Heart left ventricle (tissue), 16 donors: ENCODE measurements around the gene TMEM50A. TPM values are rescaled to one million over a fixed set of nuclear protein-coding genes. Genes with fewer than 3 reads are reported as not detected.
A peak's percentile ranks its signal among the peaks of the same experiment; 100 is the strongest.
"Not testable (repeated sequence)": the region's sequence is repeated elsewhere in the genome, so short reads cannot be mapped to it uniquely, and the experiment has no call there.

Source experiments
- ATAC-seq, 4 donors: fragments of 200-7000 bp; cut with Tn5 transposase; one replicate each; pipeline ENCODE4 v1.9.1; 2020 to 2022; ENCODE audit warnings: moderate library complexity in 4 of 4, mild to moderate bottlenecking in 3 of 4, moderate number of reproducible peaks in 1 of 4
- DNase-seq, 5 donors: peaks; one replicate each; pipeline ENCODE4 v3.0.0-alpha.2; 2020
- H3K27ac ChIP-seq, 12 donors: fragments of 200-600 bp; sonication (generic) in 4 of 12; one replicate each; pipeline versions ENCODE4 v1.5.0 to v1.8.0; 2016 to 2022; ENCODE audit warnings: mild to moderate bottlenecking in 2 of 12
- H3K27me3 ChIP-seq, 9 donors: fragments of 200-600 bp; sonication (generic) in 2 of 9; one replicate each; pipeline versions ENCODE4 v1.5.1 to v1.8.0; 2016 to 2022; ENCODE audit warnings: mild to moderate bottlenecking in 3 of 9
- H3K36me3 ChIP-seq, 9 donors: fragments of 200-600 bp; sonication (generic) in 2 of 9; one replicate each; pipeline versions ENCODE4 v1.5.0 to v1.8.0; 2018 to 2022; ENCODE audit warnings: mild to moderate bottlenecking in 2 of 9
- H3K4me1 ChIP-seq, 12 donors: fragments of 200-600 bp; sonication (generic) in 4 of 12; one replicate each; pipeline versions ENCODE4 v1.5.0 to v1.8.0; 2016 to 2022; ENCODE audit warnings: mild to moderate bottlenecking in 3 of 12
- H3K4me3 ChIP-seq, 12 donors: fragments of 200-600 bp; sonication (generic) in 4 of 12; one replicate each; pipeline versions ENCODE4 v1.5.0 to v1.8.0; 2017 to 2022; ENCODE audit warnings: mild to moderate bottlenecking in 9 of 12, moderate library complexity in 4 of 12
- H3K9me3 ChIP-seq, 12 donors: fragments of 200-600 bp; sonication (generic) in 4 of 12; one replicate each; pipeline versions ENCODE4 v1.5.0 to v1.8.0; 2016 to 2022; ENCODE audit warnings: mild to moderate bottlenecking in 1 of 12
- CTCF ChIP-seq, 12 donors: fragments of 200-600 bp; sonication (generic) in 4 of 12; IDR thresholded peaks; one replicate each; pipeline versions ENCODE4 v1.5.0 to v1.8.0; 2018 to 2022; ENCODE audit warnings: antibody characterized with exemption in 12 of 12, mild to moderate bottlenecking in 5 of 12
- WGBS, 4 donors: extraction: QIAGEN DNeasy Blood & Tissue Kit in 2 of 4; methylation state at CpG; one replicate each; pipeline versions ENCODE4 v1.1.5 to v1.1.7; 2013 to 2018; 5-methylcytosine and 5-hydroxymethylcytosine counted together
- intact Hi-C, 10 donors: fragments of 100-400 bp; cut with DNase I; formaldehyde crosslinking; loops; one replicate each; pipeline versions ENCODE4 v1.11.1 to v1.14.2; 2022
- polyA plus RNA-seq, 2 donors: library from polyadenylated mRNA; stranded (reverse); fragments of 200-250 nt; gene quantifications; one replicate each; pipeline ENCODE4 v1.2.3, GENCODE V29; 2013
- total RNA-seq, 9 donors: library from RNA; depleted of rRNA in 2 of 9; stranded (reverse); fragments of >200 nt in 2 of 9; fragmentation: NEBNext Ultra II Directional in 3 of 9; extraction: Animal tissue kit (Norgen Biotek cat#: 25700) in 3 of 9; gene quantifications; one replicate each; pipeline versions ENCODE4 v1.1.0 to v1.2.4, GENCODE V29; 2016 to 2023
- donor health status: ischemic (EF 13 %, LVEDD 7.1; RV severe dilation, severe dysfunction).
- donor health status: healthy with polysubstance abuse.
- donor health status: DM: no; HTN: yes; CAD: no.
- donor health status: DM: no; HTN: no; CAD: no.
- donor health status: ischemic (EF 25% LVEDD 6.9; RV normal size, moderate dysfunction).
- donor health status: ischemic (EF 25% LVEDD 5.7; RV mildly dilated, moderate dysfunction).
- donor health status: healthy.
- donor health status: DM: yes; HTN: yes; CAD: no.
- donor health status: ischemic (EF 35%, LVEDD 5.7; RV mildly dilated, moderate dysfunction).
- donor health status: nonischemic (EF 11% LVEDD 7.7; RV severe dilation, severe dysfunction).
- donor health status: DM: yes; HTN: yes; CAD: no.
- donor health status: PGD.
- donor health status: ischemic (EF 29% LVEDD 5.4; RV normal size, mild dysfunction).
- donor health status: nonischemic (EF 23%, LVEDD 6.1; RV moderate dilation, normal function).

TMEM50A gene
- total and polyA plus RNA-seq, 11 donors, result 53.5 to 112 (median 93.5) TPM

- H3K9me3 ChIP-seq, H3K27me3 ChIP-seq, H3K36me3 ChIP-seq, H3K4me3 ChIP-seq, intact Hi-C loops, DNase-seq, ATAC-seq, H3K27ac ChIP-seq: not testable (repeated sequence)
- H3K4me1 ChIP-seq, result peaks cover 0 to 23% (median 0%) of the 10 kb centered on the region in 12 donors
- 60 to 78% (median 64%) methylated on average over 3 of the region's 3 CpGs for WGBS, 4 donors
Observed at GRCh38 chr1:25302330-25302729, 35.8 kb upstream of the TMEM50A start.

- H3K4me3 ChIP-seq, intact Hi-C loops, H3K36me3 ChIP-seq, H3K9me3 ChIP-seq, H3K27me3 ChIP-seq, H3K27ac ChIP-seq, DNase-seq: not testable (repeated sequence)
- H3K4me1 ChIP-seq, result peaks cover 0 to 13% (median 0%) of the 10 kb centered on the region in 12 donors
- 43 to 55% (median 52%) methylated on average over 4 of the region's 4 CpGs for WGBS, 4 donors
- peak in 1 of 12 donors; percentile 20 for TF ChIP-seq CTCF (IDR thresholded peaks at IDR 0.05)
- ATAC-seq, result peak in 2 of 4 donors; percentile 66 to 68
Observed at GRCh38 chr1:25304936-25305335, 33.2 kb upstream of the TMEM50A start.

DNA sequence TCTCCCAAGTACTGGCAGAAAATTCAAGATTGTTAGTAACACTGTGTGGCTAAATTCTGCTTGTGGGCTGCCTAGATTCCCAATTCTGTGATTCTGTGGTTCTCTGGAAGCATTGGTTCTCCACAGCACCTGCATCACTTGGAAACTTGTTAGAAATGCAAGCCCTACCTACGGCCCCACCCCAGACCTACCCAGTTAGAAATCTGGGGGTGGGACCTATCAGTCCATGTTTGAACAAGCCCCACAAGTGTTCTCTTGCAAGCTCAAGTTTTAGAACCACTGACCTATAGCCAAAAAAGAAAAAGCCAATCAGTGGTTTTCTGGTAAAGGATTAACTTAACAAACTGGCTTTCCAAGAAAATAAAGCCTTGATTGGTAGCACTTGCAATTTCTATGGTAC, 30.0 kb upstream of the TMEM50A start:
- H3K27me3 ChIP-seq, H3K27ac ChIP-seq, H3K4me3 ChIP-seq, ATAC-seq, H3K4me1 ChIP-seq, intact Hi-C loops, DNase-seq, H3K9me3 ChIP-seq: not testable (repeated sequence)
- no CpG with 5 or more reads among the region's 1 CpG for WGBS, 4 donors
- H3K36me3 ChIP-seq, result peaks cover 0 to 12% (median 0%) of the 10 kb centered on the region in 9 donors

GRCh38 chr1:25309085-25309484, 29.0 kb upstream of the TMEM50A start:
- H3K27ac ChIP-seq, intact Hi-C loops, H3K27me3 ChIP-seq, DNase-seq, H3K9me3 ChIP-seq, H3K4me3 ChIP-seq, H3K4me1 ChIP-seq, ATAC-seq: not testable (repeated sequence)
- peaks cover 0 to 15% (median 0%) of the 10 kb centered on the region in 9 donors for H3K36me3 ChIP-seq
- WGBS, 4 donors, result 86 to 93% (median 90%) methylated on average over 1 of the region's 1 CpG

DNA sequence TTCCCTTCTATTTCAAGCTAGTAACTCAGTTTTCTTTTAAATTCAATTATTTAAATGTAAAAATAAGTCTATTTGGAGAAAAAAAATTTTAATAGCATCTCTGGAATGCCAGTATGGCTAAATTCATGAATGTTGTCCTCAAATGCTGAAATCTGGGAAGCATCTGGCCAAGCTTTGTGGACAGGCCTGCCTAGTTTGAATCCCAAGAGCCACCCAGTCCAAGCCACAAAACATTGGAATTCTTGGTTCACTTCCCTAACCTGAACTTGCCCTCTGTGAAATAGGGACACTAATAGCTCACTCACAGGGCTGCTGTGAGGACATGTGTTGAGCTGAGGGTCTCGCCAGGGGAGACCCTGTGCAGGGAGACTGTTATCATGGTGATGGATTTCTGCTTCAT, 28.6 kb upstream of the TMEM50A start:
- H3K9me3 ChIP-seq, H3K27me3 ChIP-seq, ATAC-seq, DNase-seq, H3K4me1 ChIP-seq, H3K4me3 ChIP-seq, intact Hi-C loops, H3K27ac ChIP-seq: not testable (repeated sequence)
- peaks cover 0 to 18% (median 0%) of the 10 kb centered on the region in 9 donors for H3K36me3 ChIP-seq
- 62 to 96% (median 91%) methylated on average over 1 of the region's 1 CpG; no CpG with 5 or more reads in 1 of the 4 donors for WGBS, 4 donors

DNA sequence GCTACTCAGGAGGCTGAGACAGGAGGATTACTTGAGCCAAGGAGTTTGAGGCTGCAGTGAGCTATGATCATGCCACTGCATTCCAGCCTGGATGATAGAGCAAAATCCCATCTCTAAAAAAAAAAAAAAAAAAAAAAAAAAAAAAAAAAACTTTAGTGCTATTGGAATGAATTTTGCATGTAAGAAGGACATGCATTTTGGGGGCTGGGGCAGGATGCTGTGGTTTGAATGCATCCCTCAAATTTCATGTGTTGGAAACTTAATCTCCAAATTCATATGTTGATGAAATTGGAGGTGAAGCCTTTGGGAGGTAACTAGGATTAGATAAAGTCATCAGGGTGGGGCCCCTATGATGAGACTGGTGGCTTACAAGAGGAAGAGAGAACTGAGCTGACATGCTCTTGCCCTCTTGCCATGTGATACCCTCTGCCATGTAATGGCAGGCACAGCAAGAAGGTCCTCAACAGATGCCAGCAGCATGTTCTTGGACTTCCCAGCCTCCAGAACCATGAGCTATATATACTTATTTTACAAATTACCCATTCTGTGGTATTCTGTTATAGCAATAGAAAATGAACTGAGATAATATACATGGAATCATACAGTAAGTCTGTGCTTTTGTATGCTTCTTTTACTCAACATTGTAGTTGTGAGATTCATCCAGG, 25.2 kb upstream of the TMEM50A start:
- ATAC-seq, H3K4me3 ChIP-seq, H3K4me1 ChIP-seq, H3K27ac ChIP-seq, intact Hi-C loops, H3K27me3 ChIP-seq, DNase-seq, H3K9me3 ChIP-seq: not testable (repeated sequence)
- peaks cover 0 to 11% (median 0%) of the 10 kb centered on the region in 9 donors for H3K36me3 ChIP-seq

- intact Hi-C loops, H3K4me3 ChIP-seq, H3K4me1 ChIP-seq, H3K36me3 ChIP-seq, H3K9me3 ChIP-seq, ATAC-seq, DNase-seq, H3K27ac ChIP-seq, H3K27me3 ChIP-seq: not testable (repeated sequence)
- 73 to 78% (median 74%) methylated on average over 9 of the region's 9 CpGs for WGBS, 4 donors
Observed at GRCh38 chr1:25320314-25320938, 17.7 kb upstream of the TMEM50A start.

GRCh38 chr1:25322127-25322526, 16.0 kb upstream of the TMEM50A start:
- ATAC-seq, H3K4me3 ChIP-seq, H3K27ac ChIP-seq, H3K9me3 ChIP-seq, H3K36me3 ChIP-seq, DNase-seq, H3K27me3 ChIP-seq, H3K4me1 ChIP-seq, intact Hi-C loops: not testable (repeated sequence)
- WGBS, 4 donors, result 87 to 100% (median 91%) methylated on average over 2 to 9 of the region's 9 CpGs

DNA sequence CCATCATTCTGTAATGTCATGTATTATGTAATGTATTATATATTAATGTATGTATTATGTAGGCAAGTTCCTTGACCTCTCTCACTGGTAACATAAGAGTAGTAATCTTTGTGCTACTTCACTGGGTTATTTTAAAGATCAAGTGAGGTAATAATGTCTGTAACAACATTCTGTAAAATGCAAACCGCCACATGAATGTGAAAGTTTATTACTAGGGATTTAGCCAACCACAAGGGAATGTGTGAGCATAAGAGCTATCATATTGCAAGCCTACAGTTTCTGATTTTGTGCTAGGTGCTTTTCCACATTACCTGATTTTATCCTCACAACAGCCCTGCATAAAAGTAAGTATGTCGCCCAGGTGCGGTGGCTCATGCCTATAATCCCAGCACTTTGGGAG, 13.7 kb upstream of the TMEM50A start:
- 95 to 100% (median 98%) methylated on average over 1 to 3 of the region's 3 CpGs for WGBS, 4 donors
- DNase-seq, H3K36me3 ChIP-seq, H3K4me1 ChIP-seq, ATAC-seq, H3K27ac ChIP-seq, intact Hi-C loops, H3K27me3 ChIP-seq, H3K4me3 ChIP-seq, H3K9me3 ChIP-seq: not testable (repeated sequence)
